IPS-15b (cell line): ENCODE results near the gene GRB14.

Experiments
- H3K27me3 ChIP-seq: one replicate; pipeline ENCODE4 v1.6.1; 2013; ENCODE audit warnings: low read length; ENCODE audit not compliant: control insufficient read depth, insufficient read depth
- H3K36me3 ChIP-seq: one replicate; pipeline ENCODE4 v1.6.1; 2013; ENCODE audit warnings: low read length; ENCODE audit not compliant: control insufficient read depth, insufficient read depth
- H3K4me1 ChIP-seq: one replicate; pipeline ENCODE4 v1.6.1; 2013; ENCODE audit warnings: mild to moderate bottlenecking, low read length; ENCODE audit not compliant: control insufficient read depth, insufficient read depth
- H3K4me3 ChIP-seq: one replicate; pipeline ENCODE4 v1.5.1; 2013; ENCODE audit warnings: low read depth, low read length
- H3K9ac ChIP-seq: one replicate; pipeline ENCODE4 v1.6.1; 2013; ENCODE audit warnings: low read depth, mild to moderate bottlenecking, low read length
- H3K9me3 ChIP-seq: one replicate; pipeline ENCODE4 v1.6.1; 2013; ENCODE audit warnings: mild to moderate bottlenecking, low read length; ENCODE audit not compliant: control insufficient read depth, insufficient read depth

Gene GRB14

GRCh38 chr2:164514491-164514890 is 106.8 kb downstream of the GRB14 start:
- no peaks in the 10 kb centered on the region for H3K36me3 ChIP-seq

GRCh38 chr2:164512871-164513270 is 108.4 kb downstream of the GRB14 start:
- no peak overlapping the region for H3K4me3 ChIP-seq
- H3K9me3 ChIP-seq, result no peaks in the 10 kb centered on the region
- no peaks in the 10 kb centered on the region for H3K27me3 ChIP-seq
- H3K9ac ChIP-seq, result no peak overlapping the region
- no peaks in the 10 kb centered on the region for H3K4me1 ChIP-seq
- H3K36me3 ChIP-seq, result no peaks in the 10 kb centered on the region

More at GRCh38 chr2:164514491-164514890, 106.8 kb downstream of the GRB14 start:
- Histone ChIP-seq H3K27me3 (no peaks in the 10 kb centered on the region), H3K9me3 (no peaks in the 10 kb centered on the region), H3K9ac (no peak overlapping the region), H3K4me1 (no peaks in the 10 kb centered on the region), H3K4me3 (no peak overlapping the region)

GRCh38 chr2:164511738-164512137 is 109.5 kb downstream of the GRB14 start:
- no peak overlapping the region for H3K9ac ChIP-seq
- no peaks in the 10 kb centered on the region for H3K36me3 ChIP-seq
- no peaks in the 10 kb centered on the region for H3K27me3 ChIP-seq
- no peaks in the 10 kb centered on the region for H3K4me1 ChIP-seq
- H3K9me3 ChIP-seq, result no peaks in the 10 kb centered on the region
- H3K4me3 ChIP-seq, result no peak overlapping the region

GRCh38 chr2:164510895-164511294 is 110.4 kb downstream of the GRB14 start:
- Histone ChIP-seq H3K9ac (no peak overlapping the region), H3K9me3 (no peaks in the 10 kb centered on the region), H3K4me1 (no peaks in the 10 kb centered on the region)

GRCh38 chr2:164509137-164509877 is 112.0 kb downstream of the GRB14 start:
- no peaks in the 10 kb centered on the region for H3K36me3 ChIP-seq
- no peaks in the 10 kb centered on the region for H3K4me1 ChIP-seq
- H3K9me3 ChIP-seq, result no peaks in the 10 kb centered on the region
- H3K27me3 ChIP-seq, result no peaks in the 10 kb centered on the region
- H3K4me3 ChIP-seq, result no peak overlapping the region
- H3K9ac ChIP-seq, result no peak overlapping the region

More at GRCh38 chr2:164510895-164511294, 110.4 kb downstream of the GRB14 start:
- H3K4me3 ChIP-seq, result no peak overlapping the region
- H3K27me3 ChIP-seq, result no peaks in the 10 kb centered on the region
- no peaks in the 10 kb centered on the region for H3K36me3 ChIP-seq

- no peak overlapping the region for H3K4me3 ChIP-seq
- no peaks in the 10 kb centered on the region for H3K27me3 ChIP-seq
- H3K9me3 ChIP-seq, result no peaks in the 10 kb centered on the region
- no peaks in the 10 kb centered on the region for H3K4me1 ChIP-seq
- no peak overlapping the region for H3K9ac ChIP-seq
- H3K36me3 ChIP-seq, result no peaks in the 10 kb centered on the region
Measured at GRCh38 chr2:164504253-164504652, 117.0 kb downstream of the GRB14 start.

- no peaks in the 10 kb centered on the region for H3K9me3 ChIP-seq
- H3K4me1 ChIP-seq, result no peaks in the 10 kb centered on the region
- no peaks in the 10 kb centered on the region for H3K27me3 ChIP-seq
- H3K9ac ChIP-seq, result no peak overlapping the region
- H3K4me3 ChIP-seq, result no peak overlapping the region
- H3K36me3 ChIP-seq, result no peaks in the 10 kb centered on the region
Measured at GRCh38 chr2:164498836-164499235, 122.4 kb downstream of the GRB14 start.

- H3K4me3 ChIP-seq, result no peak overlapping the region
- H3K36me3 ChIP-seq, result no peaks in the 10 kb centered on the region
- no peaks in the 10 kb centered on the region for H3K27me3 ChIP-seq
- H3K9ac ChIP-seq, result no peak overlapping the region
- H3K9me3 ChIP-seq, result no peaks in the 10 kb centered on the region
- H3K4me1 ChIP-seq, result no peaks in the 10 kb centered on the region
Measured at GRCh38 chr2:164496881-164497280, 124.4 kb downstream of the GRB14 start.

GRCh38 chr2:164496421-164496820 is 124.9 kb downstream of the GRB14 start:
- H3K27me3 ChIP-seq, result no peaks in the 10 kb centered on the region

GRCh38 chr2:164495491-164496223 is 125.6 kb downstream of the GRB14 start:
- no peaks in the 10 kb centered on the region for H3K36me3 ChIP-seq
- H3K9ac ChIP-seq, result no peak overlapping the region

More at GRCh38 chr2:164496421-164496820, 124.9 kb downstream of the GRB14 start:
- no peak overlapping the region for H3K4me3 ChIP-seq
- no peak overlapping the region for H3K9ac ChIP-seq
- no peaks in the 10 kb centered on the region for H3K4me1 ChIP-seq
- H3K36me3 ChIP-seq, result no peaks in the 10 kb centered on the region
- no peaks in the 10 kb centered on the region for H3K9me3 ChIP-seq

GRCh38 chr2:164485541-164485940 is 135.7 kb downstream of the GRB14 start:
- H3K9ac ChIP-seq, result no peak overlapping the region
- no peaks in the 10 kb centered on the region for H3K9me3 ChIP-seq
- H3K27me3 ChIP-seq, result no peaks in the 10 kb centered on the region
- H3K4me1 ChIP-seq, result no peaks in the 10 kb centered on the region
- no peaks in the 10 kb centered on the region for H3K36me3 ChIP-seq
- H3K4me3 ChIP-seq, result no peak overlapping the region

More at GRCh38 chr2:164495491-164496223, 125.6 kb downstream of the GRB14 start:
- Histone ChIP-seq H3K27me3 (no peaks in the 10 kb centered on the region), H3K4me1 (no peaks in the 10 kb centered on the region), H3K4me3 (no peak overlapping the region), H3K9me3 (no peaks in the 10 kb centered on the region)

GRCh38 chr2:164479460-164479859 is 141.8 kb downstream of the GRB14 start:
- Histone ChIP-seq H3K36me3 (no peaks in the 10 kb centered on the region), H3K4me3 (no peak overlapping the region), H3K27me3 (no peaks in the 10 kb centered on the region), H3K4me1 (no peaks in the 10 kb centered on the region), H3K9me3 (no peaks in the 10 kb centered on the region), H3K9ac (no peak overlapping the region)
